ENCODE data around the gene ABCA13.

The ABCA13 gene

DNA sequence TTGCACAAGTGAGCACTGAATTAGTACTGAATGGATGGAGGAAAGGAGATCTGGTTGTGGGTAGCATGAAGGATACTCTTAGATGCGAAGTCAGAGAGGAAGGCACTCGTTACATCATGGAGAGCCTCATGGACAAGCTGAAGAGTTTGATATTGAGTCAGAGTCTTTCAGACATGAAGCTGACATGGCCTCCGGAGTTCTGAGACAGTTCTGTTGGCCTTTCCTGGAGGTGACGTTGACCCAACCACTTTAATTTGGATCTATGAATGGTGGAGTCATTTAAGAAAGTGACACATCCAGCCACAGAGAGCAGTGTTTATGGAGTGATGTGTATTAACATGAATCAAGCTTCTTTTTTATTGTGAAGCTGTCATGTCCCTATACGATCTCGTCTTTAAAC is 466.8 kb downstream of the ABCA13 start:
- DNase-seq (ENCODE audit: low read depth), result no peak

DNA sequence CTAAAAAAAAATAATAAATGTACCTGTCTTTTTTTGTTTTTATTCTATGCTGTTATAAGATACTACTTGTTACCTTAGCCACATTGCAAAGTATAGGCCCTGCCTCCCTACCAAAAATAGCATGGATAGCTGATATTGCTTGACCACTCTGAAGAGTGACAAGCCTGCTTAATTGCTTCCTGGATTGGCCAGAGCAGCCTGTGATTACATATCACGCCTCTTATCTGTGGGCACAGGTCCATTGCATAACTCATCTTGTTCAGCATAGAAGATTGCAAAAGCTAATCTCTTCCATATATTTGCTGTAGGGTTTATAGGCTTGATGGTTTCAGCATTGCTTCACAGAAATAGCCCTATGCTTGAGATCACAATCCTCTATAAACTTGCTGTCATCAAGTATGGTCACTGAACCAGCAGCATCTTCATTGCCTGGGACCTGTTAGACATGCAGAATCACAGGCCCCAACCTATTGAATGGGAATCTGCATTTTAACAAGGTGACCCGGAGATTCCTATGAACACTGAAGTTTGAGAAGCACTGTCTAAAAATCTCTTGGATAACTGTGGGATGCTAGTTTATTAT is 472.3 kb downstream of the ABCA13 start:
- no peak for DNase-seq (ENCODE audit: low read depth)

DNA sequence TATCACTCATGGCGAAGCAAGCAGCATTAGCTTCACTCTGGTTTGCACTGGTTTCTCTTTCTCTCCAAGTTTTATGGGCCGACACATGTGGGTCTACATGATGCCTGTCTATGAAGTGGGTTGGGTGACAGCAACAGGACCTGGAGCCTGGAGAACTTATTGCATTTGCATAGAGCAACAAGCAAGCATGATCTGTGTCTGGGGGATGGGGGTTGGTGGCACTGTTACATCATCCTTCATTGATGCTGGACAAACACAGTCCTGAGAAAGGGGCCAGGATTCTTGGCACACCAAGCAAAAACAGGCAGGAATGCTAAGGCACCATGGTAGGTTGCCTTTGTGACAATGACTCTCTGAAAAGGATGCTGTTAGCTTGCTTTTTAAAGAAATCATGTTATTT is 486.9 kb downstream of the ABCA13 start:
- DNase-seq (ENCODE audit: low read depth), result no peak

DNA sequence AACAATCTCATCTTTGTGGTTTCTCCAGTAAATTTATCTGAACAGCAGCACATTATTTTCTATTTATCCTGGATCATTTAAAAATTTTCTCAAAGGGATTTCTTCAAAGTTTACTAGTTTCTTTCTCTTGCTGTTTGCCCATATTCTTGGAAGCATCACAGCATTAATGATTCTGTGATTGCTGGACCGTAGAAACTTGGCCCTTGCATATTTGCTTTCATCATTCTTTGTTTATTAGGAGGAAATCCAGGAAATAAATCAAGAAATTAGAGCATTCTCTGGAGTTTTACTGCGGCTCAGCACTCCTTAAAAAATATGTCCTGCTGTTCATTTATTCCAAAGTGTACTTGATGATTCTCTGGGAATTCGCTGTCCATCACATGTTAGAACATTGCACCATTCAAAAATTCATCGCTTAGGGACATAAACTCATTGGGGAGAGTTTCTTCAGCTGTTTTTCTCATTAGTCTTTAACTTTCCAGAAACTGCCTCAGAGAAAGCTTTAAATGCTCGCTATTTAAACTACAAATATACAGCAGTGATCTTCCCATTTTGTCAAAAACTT is 489.1 kb downstream of the ABCA13 start:
- DNase-seq (ENCODE audit: low read depth), result no peak

DNA sequence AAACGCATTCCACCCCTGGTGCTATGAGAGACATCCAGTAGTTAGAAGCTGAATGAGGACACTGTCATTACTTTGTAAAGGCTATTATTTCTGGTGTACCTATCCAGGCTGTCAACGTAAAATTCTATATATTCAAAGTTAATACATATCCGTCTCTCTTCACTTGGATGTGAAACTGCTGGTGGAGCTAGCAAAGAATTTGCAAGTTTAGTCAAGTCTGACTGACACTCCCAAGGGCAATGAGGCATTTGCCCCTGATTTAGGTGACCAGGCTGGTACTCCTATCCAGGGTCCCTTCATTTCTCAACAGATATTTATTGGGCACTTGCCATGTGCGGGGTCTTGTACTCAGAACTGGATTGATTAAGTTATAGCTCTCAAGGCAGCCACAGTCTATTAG is 493.0 kb downstream of the ABCA13 start:
- DNase-seq (ENCODE audit: low read depth), result no peak

DNA sequence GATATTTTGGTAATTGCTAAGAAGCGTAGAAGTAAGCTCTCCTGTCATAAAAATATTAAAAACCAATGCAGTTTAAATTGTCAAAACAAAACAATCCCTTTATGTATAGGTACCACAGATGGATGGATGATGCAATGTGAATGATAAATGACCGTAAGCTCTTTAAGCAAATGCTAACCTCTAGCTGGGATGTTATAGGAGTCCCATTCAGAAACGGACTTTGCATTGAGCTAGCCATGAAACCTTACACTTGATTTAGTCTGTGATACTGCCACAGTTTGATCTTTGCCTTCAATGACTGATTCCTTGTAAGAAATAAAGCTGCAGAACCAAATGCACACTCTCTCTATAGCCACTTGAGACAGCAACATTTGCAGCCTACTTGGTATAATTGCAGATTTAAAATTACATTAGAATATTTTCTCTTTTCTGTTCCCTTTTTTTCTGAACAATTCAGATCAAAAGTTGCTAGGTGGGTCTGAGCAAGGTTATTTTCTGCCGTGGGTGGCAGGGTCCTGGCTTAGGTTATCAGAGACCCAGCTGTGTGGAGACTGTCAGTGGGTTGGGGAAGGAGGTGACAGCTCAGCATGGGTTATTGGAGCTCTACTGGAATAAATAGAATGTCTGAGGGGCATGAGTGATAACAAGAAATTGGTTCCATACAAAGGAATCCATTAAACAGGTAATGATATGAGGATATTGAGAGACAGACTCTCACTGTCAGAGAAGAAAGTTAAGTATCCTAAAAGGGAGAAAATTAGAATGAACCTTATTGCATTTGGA is 494.3 kb downstream of the ABCA13 start:
- DNase-seq (ENCODE audit: low read depth), result no peak

DNA sequence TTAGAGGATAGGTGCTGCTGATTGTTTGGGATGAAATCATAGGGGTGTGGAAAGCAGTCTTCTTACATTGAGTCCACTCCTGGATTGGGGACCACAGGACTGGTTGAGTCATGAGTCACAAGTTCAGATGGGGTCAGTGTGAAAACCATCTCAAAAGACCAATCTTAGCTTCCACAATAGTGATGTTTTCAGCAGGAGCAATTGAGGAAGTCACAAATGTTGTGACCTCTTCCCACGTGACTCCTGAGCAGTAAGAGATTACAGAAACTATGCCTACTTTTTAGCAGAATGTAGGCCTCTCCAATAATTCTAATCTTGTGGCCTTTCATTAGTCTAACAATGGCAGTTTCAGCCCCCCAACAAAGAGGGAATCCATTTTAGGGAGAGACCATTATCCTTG is 496.1 kb downstream of the ABCA13 start:
- DNase-seq (ENCODE audit: low read depth), result no peak

DNA sequence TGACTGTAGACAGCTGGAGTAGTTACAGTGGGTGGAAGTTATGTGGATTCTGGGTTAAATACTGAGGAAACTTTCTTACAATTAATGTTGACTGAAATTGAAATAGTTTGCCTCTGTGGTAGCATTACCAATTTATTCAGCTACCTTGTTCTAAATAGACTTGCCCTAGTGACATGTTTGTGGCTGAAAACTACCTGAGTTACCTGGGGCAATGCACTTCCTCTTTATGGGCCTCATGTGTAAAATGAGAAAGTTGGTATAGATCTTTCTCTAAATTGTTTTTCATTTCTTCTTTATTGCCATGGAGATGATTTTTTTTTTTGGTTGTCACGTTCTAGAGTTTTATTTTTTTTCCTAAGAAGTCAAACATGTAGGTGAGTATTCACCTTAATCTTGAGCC is 500.4 kb downstream of the ABCA13 start:
- DNase-seq (ENCODE audit: low read depth), result no peak

DNA sequence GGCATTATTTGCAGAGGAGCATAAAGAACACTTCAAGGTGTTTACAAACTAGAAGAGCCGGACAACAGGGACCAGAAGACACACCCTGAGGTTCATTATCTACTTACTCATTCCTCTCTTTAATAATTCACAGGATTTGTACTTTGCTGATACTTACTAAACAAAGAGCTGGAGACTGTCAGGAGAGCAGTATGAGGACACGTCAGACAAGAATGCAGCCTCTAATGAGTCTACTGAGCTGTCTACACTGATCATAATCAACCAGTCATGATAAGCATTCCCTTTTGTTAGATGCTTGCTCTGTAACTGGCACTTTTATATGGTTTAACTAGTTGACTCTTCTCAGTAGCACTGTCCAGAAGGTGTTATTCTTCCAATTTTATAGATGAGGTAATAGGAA is 509.7 kb downstream of the ABCA13 start:
- DNase-seq (ENCODE audit: low read depth), result no peak

DNA sequence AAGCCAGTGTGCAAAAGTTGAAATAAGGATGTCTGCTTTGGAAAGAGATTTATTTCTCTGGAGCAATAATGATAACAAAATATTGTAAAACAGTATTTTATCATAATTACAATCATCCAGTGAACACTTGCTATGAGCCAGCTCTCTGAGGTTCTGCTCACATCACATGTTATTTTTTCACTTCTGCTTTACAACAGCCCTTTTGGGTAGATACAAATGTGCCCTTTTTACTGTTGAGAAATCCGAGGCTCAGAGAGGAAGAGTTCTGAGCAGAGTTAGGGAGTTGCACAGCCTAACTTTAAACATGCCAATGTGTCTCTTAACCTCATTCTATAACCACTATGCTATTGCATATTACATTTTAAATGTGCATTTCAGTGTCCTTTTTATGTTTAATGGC is 520.5 kb downstream of the ABCA13 start:
- DNase-seq (ENCODE audit: low read depth), result no peak
